Smooth muscle cell of the umbilical artery (primary cell): ENCODE results near the gene RELL1. TPM values are rescaled to one million over a fixed set of nuclear protein-coding genes. Genes with fewer than 3 reads are reported as not detected.

Experiments used
- total RNA-seq: library from RNA; depleted of rRNA; stranded (reverse); fragments of >200 nt; gene quantifications from 2 replicates; pipeline ENCODE4 v1.2.3, GENCODE V29; 2014

RELL1 gene
- total RNA-seq, result 42.9 and 48.4 TPM in 2 replicates

GRCh38 chr4:37686373-37687193, at the start of gene RELL1:
Gene RELL1, minus strand, starts transcription at chr4:37686376. Its CDS starts 89 bp downstream, at chr4:37686287.

Other genes starting within 250 kb of the RELL1 start
- gene PGM2, start 140.3 kb upstream of the RELL1 start, total RNA-seq, result 21.1 and 44.7 TPM in 2 replicates
- gene TBC1D1, start 204.7 kb upstream of the RELL1 start, total RNA-seq, result 48.7 and 127 TPM in 2 replicates